NCI-H524 (cell line): Measurements from ENCODE around the gene SIRT2.
A peak's percentile ranks its signal among the peaks of the same experiment; 100 is the strongest.

Experiments used
- DNase-seq, 2 experiments: peaks; one replicate each; lab custom pipeline; 2025; lab: John Stamatoyannopoulos, UW

SIRT2 gene

DNA sequence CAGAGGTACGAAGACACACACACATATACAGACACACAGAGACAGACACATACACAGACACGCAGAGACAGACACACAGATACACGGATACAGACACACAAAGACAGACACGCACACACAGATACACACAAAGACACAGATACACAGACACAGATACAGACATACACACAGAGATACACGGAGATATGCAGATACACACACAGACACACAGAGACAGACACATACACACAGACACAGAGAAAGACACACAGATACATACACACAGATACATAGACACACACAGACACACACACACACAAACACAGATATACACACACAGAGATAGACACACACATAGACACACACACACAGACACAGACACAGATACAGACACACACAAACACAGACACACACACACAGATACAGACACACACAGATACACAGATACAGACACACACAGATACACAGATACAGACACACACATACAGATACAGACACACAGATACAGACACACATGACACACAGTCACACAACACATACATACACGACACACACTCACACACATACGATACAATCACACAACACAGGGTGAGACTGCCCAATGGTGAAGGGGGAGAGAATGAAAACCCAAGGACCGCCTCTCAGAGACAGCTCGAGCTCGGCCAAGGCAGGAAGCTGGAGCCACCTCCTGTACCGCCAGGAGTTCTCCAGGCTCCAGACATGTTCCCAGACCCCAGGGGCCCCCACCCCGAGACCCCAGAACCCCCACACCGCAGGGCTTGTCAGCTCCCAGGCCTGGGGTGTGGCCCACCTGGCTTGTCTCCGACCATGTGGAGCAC, 21.4 kb upstream of the SIRT2 start:
- no peak for DNase-seq

DNA sequence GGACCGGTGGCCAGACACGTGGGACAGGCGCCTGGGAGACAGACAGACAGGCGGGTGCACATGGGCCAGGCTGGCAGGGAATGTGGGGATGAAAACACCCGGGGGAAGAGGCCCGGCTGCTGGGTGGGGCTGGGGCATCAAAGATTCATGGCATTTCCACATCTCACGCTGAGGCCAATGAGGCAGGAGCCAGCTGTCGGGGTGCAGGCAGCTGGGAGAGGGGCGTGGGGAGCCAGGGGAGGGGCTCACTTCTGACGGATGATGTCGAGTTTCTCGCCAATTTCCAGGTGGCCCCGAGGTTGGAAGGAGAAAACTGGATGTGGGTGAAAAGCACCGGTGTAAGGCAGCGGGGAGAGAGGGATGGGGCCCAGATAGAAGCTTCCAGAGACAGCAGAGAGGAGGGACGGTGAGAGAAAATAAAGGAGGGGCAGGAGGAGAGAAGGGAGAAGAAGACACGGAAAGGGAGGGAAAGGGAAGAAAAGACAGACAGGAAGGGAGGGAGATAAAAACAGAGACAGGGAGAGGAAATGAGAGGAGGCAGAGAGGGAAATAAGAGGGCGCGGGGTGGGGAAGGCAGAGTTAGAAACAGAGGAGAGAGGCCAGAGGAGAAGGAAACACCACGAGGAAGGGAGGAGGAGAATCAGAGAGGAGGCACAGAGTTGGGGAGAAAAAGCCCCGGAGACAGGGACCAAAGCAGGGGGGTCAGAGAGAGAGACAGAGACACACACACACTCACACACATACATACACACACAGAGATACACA, 20.6 kb upstream of the SIRT2 start:
- no peak for DNase-seq

DNA sequence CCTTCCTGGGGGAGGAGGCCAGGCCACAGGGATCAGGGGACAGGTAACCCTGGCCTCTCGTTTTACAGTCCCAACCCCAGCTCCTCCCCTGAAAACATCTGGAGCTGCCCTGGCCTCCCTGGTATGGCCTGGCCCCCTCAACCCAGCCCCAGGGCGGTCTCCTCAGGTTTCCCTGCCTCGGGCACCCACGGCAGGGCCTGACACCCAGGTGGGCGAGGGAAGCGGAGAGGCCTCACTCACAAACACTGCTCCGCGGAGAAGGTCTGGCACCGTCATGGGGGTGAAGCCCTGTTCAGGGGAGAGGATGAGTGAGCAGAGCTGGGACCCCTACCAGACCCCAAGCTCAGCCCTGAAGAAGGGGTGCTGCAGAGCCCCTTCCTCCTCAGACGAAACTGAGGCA, 19.1 kb upstream of the SIRT2 start:
- DNase-seq = no peak

DNA sequence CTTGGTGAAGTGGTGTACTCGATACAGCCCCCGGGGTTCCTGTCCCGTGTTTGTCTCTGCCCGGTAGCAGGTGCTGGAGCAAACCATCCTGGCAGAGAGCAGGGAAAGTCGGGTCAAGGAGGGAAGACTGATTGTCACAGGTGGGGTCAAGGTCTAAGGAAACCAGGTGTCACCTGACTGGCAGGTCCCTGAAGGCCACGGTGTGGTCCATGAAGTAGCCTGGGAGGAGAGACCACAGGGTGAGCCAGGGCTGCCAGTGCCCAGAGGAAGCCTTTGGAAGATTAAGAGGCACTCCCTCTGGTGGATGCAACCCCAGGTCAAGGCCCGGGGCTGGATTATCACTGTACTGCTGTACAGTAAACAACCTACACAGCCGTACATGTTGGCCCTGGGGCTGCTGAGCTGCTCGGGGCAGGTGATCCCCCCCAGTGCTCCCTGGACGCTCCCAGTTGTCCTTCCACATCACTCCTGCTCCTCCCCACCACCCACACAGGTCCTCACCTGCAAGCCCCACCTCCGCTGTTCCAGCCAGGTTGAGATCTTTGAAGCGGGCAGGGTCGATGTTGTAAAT, 18.6 kb upstream of the SIRT2 start:
- peak in 1 of 2 experiments; percentile 23 for DNase-seq

DNA sequence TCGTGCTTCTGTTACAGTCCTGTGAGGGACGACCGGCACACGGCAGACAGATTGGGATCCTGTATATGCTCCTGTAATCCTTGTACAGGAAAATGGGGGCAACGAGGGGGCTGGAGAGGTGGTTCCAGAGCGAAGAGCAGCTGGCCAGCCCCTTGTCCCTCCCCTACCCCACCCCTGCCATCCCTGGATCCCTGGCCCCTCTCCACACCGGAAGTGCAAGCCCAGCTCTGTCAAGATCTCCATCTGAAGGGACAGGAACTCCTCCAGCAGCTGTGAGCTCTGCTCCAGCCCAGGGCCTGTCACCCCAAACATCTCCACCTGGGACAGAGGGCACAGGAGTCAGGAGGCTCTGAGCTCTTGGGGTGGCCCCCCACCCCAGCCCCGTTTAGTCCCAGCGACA, 18.1 kb upstream of the SIRT2 start:
- DNase-seq = no peak

DNA sequence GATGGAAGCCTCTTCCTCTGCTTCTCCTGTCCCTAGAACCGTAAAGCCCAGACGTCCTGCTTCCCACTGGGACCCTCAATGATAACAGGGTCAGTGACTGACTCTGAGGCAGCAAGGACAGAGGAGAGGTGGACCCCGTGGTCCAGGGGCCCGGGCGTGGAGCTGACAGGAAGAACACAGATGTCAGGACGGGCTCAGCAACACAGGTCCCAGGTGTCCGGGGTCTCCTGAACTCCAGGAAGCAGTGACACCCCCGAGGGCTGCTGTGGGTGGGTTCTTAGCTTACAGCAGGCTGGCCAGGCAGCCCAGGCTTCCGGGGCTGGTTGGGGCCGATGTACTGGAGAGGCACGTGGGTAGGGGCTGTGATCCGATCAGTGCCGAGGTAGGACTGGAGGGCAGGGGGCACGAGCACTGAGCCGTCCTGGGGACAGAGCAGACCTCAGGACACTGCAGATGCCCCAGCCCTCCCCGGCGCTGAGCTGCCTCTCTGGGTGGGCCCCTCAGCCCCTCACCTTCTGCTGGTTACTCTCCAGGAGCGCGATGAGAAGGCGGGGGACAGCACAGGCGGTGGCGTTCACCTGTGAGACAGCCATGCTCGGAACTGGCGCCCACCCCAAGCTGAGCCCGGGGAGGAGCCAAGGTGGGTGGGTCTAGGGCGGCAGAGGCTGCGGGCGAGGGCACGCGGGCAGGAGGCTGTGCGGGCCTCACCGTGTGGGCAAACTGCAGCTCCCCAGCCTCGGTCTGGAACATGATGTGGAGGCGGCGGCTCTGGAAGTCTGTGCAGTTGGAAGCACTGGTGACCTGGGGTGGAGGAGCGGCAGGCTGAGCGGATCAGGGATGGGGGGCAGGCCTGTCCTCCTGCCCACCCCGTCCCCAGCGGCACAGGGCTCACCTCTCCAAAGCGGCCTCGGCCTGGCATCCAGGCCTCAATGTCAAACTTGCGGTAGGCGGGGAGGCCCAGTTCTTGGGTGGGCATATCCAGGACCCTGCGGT, 16.2 kb upstream of the SIRT2 start:
- no peak for DNase-seq

DNA sequence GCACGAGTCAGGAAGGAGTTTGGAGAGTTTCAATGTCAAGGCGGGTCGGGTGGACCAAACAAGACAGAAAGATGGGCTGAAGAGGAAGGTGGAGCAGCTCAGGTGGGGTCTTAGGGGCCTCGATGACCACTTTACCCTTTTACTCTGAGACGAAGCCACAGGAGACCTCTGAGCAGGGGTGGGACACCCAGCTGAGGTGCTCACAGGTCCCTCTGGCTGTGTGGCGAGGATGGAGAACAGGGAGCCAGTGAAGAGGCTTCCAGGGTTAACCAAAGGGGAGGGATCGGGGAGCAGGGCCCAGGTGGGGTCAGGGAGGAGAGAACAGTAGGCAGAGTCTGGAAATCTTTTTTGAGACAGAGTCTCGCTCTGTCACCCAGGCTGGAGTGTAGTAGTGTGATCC, 14.5 kb upstream of the SIRT2 start:
- DNase-seq = no peak

DNA sequence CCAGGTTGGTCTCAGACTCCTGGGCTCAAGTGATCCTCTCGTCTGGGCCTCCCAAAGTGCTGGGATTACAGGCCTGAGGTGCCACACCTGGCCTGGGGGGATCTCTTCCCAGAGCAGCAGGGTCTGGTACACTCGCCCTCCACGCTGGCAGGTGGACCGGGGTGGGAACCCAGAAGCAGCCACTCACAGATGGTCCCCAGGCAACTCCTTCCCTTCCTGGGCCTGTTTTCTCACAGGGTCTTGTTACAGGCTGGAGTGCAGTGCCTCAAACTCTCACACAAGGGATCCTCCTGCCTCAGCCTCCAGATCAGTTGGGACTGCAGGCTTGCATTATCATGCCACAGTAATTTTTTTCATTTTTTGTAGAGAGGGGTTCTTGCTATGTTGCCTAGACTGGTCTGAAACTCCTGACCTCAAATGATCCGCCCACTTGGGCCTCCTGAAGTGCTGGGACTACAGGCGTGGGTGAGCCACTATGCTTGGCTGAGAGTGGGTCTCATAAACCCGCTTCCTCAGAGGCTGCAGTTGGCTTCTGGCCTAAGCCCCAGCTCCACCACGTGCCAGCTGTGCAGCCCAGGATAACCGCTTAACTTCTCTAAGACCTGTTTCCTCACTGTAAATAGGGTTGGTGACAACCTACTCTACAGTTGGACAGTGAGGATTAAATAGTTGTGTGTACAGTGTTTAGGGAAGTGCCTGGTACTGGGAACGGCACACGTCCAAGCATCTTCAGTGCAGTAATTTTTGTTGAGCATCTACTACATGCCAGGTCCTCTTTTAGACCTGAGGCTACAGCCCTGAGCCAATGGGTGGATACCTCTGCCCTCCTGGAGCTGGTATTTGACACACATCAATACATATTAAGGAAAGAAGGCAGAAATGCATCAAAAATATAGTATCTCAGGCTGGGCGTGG, 13.4 kb upstream of the SIRT2 start:
- DNase-seq = no peak

DNA sequence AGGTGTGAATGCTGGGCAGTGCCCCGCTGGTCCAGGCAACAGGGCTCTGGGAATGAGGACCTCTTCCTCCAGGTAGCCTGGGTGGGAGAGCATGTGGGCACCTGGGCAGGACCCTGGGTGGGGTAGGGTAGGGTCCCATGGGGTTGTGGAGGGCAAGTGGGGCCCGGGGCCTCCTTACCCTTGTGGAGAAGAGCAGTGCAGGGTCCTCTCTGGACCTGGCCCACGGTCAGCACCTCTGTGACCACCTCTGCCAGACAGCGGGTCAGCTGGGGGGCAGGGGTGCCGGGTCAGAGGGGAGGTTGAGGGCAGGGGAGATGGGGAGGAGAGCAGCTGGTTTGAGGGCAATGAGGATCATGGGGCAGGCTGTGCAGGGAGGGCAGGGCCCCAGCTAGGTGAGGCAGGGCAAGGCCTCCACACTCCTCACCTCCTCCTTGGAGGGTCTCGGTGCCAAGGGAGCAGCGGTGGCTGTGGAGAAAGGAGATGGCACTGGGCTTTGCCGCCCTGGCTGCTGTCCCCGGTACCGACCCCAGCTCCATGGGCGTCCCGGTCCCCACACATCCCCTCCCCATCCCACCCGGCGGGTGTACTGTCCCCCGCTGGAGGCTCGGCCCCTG, 12.1 kb upstream of the SIRT2 start:
- no peak for DNase-seq

DNA sequence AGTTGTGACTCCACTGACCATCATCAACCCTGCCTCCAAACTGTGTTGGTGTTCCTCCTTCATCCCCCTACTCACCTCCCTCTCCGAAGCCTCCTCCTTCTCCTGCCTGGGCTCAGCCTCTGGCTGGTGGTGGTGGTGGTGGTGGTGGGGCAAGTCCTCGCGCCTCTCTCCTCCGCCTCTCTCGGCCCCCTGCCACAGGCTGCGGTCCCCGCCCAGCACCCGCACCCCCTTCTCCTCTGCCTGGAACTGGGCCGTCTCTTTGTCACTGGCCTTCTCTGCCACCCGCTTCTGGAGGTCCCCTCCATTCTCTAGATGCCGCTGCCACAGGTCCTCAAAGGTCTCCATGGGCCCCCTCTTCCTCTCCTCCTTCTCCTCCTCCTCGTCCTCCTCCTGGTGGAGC, 11.1 kb upstream of the SIRT2 start:
- no peak for DNase-seq

DNA sequence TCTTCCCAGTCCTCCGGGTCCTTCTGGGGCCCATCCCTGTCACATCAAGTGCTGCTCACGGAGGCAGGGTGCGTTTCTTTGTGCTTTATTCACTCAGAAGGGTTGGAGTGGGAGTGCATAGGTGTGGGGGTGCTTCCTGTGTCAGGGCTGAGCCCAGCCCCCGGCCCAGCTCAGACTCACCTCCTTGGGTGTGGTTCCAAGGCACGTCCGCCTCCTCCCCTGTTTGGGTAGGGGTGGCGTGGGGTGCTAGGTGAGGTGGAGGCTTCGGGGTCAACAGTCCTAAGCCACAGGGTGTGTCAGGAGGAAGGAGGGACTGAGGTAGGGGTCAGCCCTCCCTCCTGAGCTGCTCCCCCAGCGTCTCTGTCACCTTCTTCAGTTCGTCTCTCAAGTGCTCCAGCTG, 9.5 kb upstream of the SIRT2 start:
- no peak for DNase-seq

DNA sequence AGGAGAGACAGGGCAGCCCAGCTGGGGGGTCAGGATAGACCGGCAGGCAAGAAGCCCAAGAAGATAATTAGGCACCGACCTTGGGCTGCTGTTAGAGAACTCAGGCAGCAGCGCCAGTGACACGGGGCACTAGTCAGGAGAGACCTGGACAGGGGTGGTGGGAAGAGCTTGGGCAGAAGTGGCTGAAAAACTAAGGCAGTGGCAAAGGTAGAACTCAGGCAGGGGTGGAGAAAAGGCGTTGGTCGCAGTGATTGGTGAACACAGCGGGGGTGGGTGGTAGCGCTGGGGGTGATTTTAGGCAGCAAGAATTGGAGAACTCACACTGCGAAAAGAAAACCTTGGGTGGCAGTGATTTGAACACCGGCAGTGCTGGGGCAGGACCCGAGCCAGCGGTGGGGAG, 8.3 kb upstream of the SIRT2 start:
- no peak for DNase-seq

DNA sequence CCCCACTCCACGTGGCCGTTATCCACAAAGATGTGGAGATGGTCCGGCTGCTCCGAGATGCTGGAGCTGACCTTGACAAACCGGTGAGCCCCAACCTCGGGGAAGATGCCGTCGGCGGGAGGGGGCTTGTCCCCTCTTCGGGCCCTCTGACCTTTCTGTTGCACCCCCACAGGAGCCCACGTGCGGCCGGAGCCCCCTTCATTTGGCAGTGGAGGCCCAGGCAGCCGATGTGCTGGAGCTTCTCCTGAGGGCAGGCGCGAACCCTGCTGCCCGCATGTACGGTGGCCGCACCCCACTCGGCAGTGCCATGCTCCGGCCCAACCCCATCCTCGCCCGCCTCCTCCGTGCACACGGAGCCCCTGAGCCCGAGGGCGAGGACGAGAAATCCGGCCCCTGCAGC, 7.8 kb upstream of the SIRT2 start:
- DNase-seq = no peak

DNA sequence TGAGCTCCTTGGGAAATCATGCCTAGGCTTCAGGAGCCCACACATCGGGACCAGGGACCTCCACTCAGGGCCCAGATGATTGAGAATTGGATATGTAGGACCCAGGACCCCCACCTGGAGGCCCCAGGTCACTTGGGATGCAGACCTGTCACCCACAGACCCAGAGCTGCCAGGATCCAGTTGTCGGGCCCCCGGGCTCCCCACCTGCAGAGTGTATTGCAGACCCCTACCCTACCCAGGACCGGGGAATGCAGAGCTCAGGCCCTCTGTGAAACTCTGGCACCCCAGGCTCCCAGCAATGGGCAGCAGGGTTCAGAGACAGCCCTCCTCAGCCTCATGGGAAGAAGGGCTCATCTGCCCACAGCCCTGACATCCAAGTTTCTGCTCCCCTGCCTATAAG, 6.2 kb upstream of the SIRT2 start:
- no peak for DNase-seq

DNA sequence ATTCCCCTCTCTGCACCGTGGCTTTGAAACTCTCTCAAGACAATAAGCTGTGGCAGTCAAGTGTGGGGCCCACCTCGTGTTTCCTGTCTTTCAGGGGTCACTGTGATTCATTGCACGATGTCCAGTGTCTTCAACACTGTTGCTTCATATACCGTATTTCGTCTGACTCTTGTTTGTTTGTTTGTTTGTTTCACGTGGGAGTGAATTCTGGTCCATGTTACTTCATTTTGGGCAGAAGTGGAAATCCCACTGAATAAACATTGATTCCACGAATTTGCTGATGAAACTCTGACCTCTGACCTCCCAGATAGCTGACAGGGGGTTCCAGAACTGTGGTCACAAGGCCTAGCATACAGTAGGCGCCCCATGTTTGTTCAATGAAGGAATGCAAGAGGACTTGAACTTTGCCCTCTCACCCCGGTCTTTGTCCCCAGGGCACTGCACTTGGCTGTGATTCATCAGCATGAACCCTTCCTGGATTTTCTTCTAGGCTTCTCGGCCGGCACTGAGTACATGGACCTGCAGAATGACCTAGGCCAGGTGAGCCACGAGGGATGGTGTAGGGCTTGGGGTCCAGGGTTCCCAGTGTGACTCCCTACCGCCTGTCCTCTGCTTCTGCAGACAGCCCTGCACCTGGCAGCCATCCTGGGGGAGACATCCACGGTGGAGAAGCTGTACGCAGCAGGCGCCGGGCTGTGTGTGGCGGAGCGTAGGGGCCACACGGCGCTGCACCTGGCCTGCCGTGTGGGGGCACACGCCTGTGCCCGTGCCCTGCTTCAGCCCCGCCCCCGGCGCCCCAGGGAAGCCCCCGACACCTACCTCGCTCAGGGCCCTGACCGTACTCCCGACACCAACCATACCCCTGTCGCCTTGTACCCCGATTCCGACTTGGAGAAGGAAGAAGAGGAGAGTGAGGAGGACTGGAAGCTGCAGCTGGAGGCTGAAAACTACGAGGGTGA, 5.4 kb upstream of the SIRT2 start:
- DNase-seq = no peak

DNA sequence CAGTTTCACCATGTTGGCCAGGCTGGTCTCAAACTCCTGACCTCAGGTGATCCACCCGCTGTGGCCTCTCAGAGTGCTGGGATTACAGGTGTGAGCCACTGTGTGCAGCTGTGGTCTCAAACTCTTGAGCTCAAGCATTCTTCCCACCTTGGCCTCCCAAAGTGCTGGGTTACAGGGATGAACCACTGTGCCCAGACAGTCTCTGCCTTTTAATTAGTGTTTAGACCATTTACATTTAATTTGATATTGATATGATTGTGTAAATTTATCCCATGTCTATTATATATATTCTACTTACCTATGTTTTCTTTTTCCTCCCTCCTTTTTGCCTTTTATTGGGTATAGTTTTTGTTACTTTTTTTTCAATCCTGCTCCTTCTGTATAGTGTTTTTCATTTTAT, 2.3 kb upstream of the SIRT2 start:
- no peak for DNase-seq

DNA sequence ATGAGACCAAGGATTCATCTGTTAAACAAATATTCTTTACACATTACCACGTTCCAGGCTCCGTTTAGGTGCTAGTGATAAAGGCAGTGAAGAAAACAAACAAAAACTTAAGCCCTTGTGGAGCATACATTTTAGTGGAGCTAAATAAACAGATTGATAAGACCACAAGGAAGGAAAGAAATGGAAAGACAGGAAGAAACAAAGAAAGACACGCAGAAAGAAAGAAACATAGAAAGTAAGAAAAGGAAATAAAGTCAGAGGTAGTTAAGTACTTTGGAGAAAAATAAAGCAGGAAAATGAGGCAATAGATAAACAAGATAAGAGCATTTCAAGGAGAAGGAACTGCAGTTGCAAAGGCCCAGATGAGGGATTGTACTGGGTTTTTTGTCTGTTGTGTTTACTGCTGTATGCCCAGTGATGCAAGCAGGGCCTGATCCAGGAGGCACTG, 1.3 kb upstream of the SIRT2 start:
- no peak for DNase-seq

DNA sequence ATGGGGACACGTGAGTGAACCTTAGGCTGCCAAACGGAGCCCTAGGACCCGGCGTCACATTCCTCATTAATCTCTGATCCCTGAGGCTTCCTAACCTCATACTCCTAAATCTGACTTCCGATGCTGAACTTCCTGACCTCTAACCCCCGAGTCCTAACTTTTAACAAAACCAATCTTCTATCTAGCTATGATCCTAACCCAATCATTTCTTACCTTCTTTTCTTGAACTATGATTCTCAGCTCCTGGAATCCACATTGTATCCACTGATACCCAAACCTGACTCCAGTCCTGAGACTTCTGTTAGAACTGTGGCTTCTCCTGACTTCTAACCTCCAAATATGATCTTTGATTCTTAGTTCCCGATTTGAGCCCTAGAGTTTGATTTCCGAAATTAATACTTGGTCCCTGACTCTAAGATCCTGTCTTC, 798 bp upstream of the SIRT2 start:
- peak in 1 of 2 experiments; percentile 81 for DNase-seq

DNA sequence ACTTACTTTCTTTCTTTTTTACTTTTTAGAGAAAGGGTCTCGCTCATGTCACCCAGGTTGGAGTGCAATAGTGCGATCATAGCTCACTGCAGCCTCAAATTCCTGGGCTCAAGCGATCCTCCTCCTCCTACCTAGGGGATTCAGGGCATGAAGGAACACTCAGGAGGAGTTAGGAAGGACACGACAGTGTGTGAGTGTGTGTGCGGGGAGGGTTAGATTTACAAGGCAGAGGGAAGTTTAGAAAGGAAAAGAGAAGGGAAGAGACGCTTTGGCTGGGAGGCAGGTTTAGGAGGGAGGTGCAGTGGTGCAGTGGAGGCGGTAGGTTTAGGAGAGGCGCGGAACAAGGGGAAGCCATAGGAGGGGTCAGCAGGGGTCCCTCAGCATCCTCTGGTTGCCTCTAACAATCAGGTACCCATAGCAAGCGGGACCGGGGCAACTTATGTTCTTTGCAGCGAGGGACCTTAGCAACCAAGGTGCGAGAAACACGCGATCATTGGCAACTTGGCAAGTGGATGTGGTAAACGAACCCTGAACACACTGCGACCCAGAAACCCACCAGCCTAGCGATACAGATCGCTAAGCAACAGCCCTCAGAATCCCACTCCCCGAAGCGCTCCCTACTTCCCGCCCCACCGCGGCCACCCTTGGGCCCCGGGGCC, 501 bp downstream of the SIRT2 start:
- DNase-seq = no peak
